ENCODE data around the gene ST3GAL2.
"Not testable (repeated sequence)": the region's sequence is repeated elsewhere in the genome, so short reads cannot be mapped to it uniquely, and the experiment has no call there.

The ST3GAL2 gene

GRCh38 chr16:70332728-70333127 lies 106.2 kb downstream of the ST3GAL2 start:
- not testable (repeated sequence) for DNase-seq (ENCODE audit: low spot score)

DNA sequence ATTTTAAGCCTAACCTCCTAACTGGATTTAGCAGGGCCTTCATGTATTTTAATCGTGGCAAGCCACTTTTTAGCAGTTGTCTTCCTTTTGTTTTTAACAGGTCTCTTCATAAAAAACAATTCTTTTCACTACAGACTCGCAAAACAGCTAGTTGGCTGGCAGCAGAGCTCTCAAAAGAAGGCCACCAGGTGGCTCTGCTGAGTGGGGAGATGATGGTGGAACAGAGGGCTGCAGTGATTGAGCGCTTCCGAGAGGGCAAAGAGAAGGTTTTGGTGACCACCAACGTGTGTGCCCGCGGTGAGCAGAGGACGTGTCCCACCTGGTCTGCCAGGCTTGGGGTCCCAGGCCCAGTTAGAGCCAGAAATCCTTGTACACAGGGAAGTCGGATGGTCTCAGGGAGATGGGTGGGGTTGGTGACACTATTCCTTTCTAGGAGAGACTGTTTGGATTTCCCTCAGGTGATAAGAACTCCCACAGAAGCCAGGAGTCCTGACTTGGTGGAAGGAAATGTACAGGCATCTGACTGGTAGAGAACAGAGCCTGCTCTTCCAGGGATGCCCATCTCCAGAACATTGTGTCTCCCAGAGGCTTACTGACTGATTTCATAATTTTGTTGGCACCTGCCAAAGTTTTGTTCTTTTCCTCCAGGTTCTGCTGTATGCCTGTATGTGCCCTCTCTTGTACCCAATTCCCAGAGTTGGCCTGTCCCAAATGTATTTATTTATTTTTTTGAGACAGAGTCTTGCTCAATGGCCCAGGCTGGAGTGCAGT lies 107.1 kb downstream of the ST3GAL2 start:
- DNase-seq (ENCODE audit: low spot score), result peak; percentile 29

DNA sequence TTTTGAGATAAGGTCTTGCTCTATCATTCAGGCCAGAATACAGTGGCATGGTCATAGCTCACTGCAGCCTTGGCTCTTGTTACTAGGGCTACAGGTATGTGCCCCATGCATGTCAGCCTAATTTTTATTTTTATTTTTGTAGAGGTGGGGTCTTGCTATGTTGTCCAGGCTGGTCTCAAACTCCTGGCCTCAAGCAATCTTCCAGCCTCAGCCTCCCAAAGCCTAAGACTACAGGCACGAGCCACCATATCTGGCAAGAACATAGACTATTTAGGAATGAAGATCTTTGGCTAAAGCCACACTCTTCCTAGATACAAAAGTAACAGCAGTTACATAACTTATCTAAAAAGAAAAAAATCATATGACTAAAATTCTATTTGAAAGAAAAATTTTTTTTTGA lies 107.8 kb downstream of the ST3GAL2 start:
- no peak for DNase-seq (ENCODE audit: low spot score)
